T-helper 17 cell (primary cell): ENCODE data around the gene POU5F2. TPM values are rescaled to one million over a fixed set of nuclear protein-coding genes. Genes with fewer than 3 reads are reported as not detected.

Experiments used
- ATAC-seq: fragments of 150-1000 bp; cut with Tn5 transposase; 2 replicates; pipeline ENCODE4 v1.10.0; 2021; ENCODE audit warnings: mild to moderate bottlenecking, moderate library complexity
- DNase-seq, 3 donors: peaks; one replicate each; pipeline versions ENCODE4 v3.0.0 to v3.0.0-alpha.2; 2020 to 2021
- H3K9me3 ChIP-seq: one replicate; pipeline ENCODE4 v1.7.0; 2013; ENCODE audit warnings: low read length, mild to moderate bottlenecking; ENCODE audit not compliant: control insufficient read depth, poor library complexity, severe bottlenecking
- H3K27ac Mint-ChIP-seq: one replicate; pipeline ENCODE4 v1.8.0; 2022; ENCODE audit warnings: mild to moderate bottlenecking, moderate library complexity, mixed read lengths
- H3K27me3 Mint-ChIP-seq: one replicate; pipeline ENCODE4 v1.8.0; 2022; ENCODE audit warnings: mixed read lengths
- H3K36me3 Mint-ChIP-seq: one replicate; pipeline ENCODE4 v1.8.0; 2022; ENCODE audit warnings: low read depth, mixed read lengths
- H3K4me1 Mint-ChIP-seq: one replicate; pipeline ENCODE4 v1.8.0; 2022; ENCODE audit warnings: mild to moderate bottlenecking, mixed read lengths
- H3K4me3 Mint-ChIP-seq: one replicate; pipeline ENCODE4 v1.8.0; 2022; ENCODE audit warnings: mild to moderate bottlenecking, moderate library complexity, mixed read lengths
- total RNA-seq, 4 donors: library from RNA in 2 of 4; stranded (reverse) in 2 of 4; gene quantifications; one replicate each; pipeline ENCODE4 v1.2.3 and lab custom pipeline; 2022 to 2026

POU5F2 gene
- total RNA-seq, 2 donors from 2014 or later = 2.2 to 2.9 TPM

- H3K27me3 Mint-ChIP-seq = no peaks in the 10 kb centered on the region
- H3K4me1 Mint-ChIP-seq = peaks cover 18% of the 10 kb centered on the region
- H3K36me3 Mint-ChIP-seq = no peaks in the 10 kb centered on the region
- H3K9me3 ChIP-seq = no peaks in the 10 kb centered on the region
- no peak overlapping the region for H3K27ac Mint-ChIP-seq
- DNase-seq = no peak
- no peak overlapping the region for H3K4me3 Mint-ChIP-seq
- ATAC-seq = no peak
These were observed 36.4 kb downstream of the POU5F2 start for GRCh38 chr5:93704996-93705395.

GRCh38 chr5:93691997-93692396, 49.4 kb downstream of the POU5F2 start:
- Mint-ChIP-seq H3K36me3 (peaks cover 4% of the 10 kb centered on the region), H3K27me3 (no peaks in the 10 kb centered on the region), H3K27ac (no peak overlapping the region), H3K4me3 (no peak overlapping the region), H3K4me1 (no peaks in the 10 kb centered on the region)
- H3K9me3 ChIP-seq = no peaks in the 10 kb centered on the region
- DNase-seq = no peak
- no peak for ATAC-seq

Other genes with a start within 250 kb of the POU5F2 start
- not detected for gene NR2F1-AS1, start 160.4 kb downstream of the POU5F2 start, total RNA-seq
- gene NR2F1, start 158.4 kb downstream of the POU5F2 start, total RNA-seq = not detected